Muscle layer of duodenum (tissue), 2 donors: Measurements from ENCODE around the gene RPEL1.
"Not testable (repeated sequence)": the region's sequence is repeated elsewhere in the genome, so short reads cannot be mapped to it uniquely, and the experiment has no call there.

ENCODE experiments used
- H3K27ac ChIP-seq: one replicate; pipeline ENCODE4 v1.7.0; 2013; ENCODE audit warnings: mild to moderate bottlenecking, low read length
- H3K27me3 ChIP-seq: one replicate; pipeline ENCODE4 v1.7.0; 2013; ENCODE audit warnings: low read depth, mild to moderate bottlenecking, control low read depth, low read length
- H3K36me3 ChIP-seq, 2 donors: one replicate each; pipeline ENCODE4 v1.7.0; 2013; ENCODE audit warnings: low read length in 2 of 2, control low read depth in 1 of 2, mild to moderate bottlenecking in 1 of 2; ENCODE audit not compliant: insufficient read depth in 2 of 2, control insufficient read depth in 1 of 2
- H3K4me1 ChIP-seq, 2 donors: one replicate each; pipeline ENCODE4 v1.7.0; 2013; ENCODE audit warnings: low read length in 2 of 2, mild to moderate bottlenecking in 2 of 2, control low read depth in 1 of 2, moderate library complexity in 1 of 2; ENCODE audit not compliant: insufficient read depth in 2 of 2, control insufficient read depth in 1 of 2
- H3K4me3 ChIP-seq, 2 donors: one replicate each; pipeline ENCODE4 v1.7.0; 2013; ENCODE audit warnings: low read length in 2 of 2, low read depth in 1 of 2, mild to moderate bottlenecking in 1 of 2
- H3K9me3 ChIP-seq, 2 donors: one replicate each; pipeline ENCODE4 v1.7.0; 2013; ENCODE audit warnings: low read length in 2 of 2, control low read depth in 1 of 2, mild to moderate bottlenecking in 1 of 2; ENCODE audit not compliant: control insufficient read depth in 1 of 2
- donor health status: healthy.

The RPEL1 gene

GRCh38 chr10:103245587-103245986 lies at the start of gene RPEL1:
Gene RPEL1, plus strand, starts transcription at chr10:103245887. Its CDS starts 110 bp downstream, at chr10:103245997.
- not testable (repeated sequence) for H3K27me3 ChIP-seq, H3K27ac ChIP-seq, H3K36me3 ChIP-seq, H3K4me1 ChIP-seq, H3K4me3 ChIP-seq, H3K9me3 ChIP-seq

DNA sequence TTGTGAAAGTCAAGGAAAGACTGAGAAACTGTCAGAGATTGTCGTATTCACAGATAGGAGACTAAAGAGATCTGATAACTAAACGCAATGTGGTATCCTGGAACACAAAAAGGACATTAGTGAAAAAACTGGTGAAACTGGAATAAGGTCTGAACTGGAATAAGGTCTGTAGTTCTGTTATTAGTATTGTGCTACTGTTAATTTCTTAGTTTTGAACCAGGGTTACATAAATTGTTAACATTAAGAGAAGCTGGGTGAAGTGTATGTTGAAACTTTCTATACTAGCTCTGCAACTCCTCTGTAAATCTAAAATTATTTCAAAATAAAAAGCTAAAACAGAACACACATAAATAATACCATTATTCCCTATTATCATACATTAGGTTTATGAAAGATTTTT lies 49.2 kb upstream of the RPEL1 start:
- Histone ChIP-seq H3K9me3 (no peaks in the 10 kb centered on the region), H3K27me3 (no peaks in the 10 kb centered on the region), H3K4me1 (peaks cover 0 to 12% of the 10 kb centered on the region in 2 donors), H3K36me3 (no peaks in the 10 kb centered on the region), H3K27ac (peak overlapping the region; percentile 43), H3K4me3 (no peak overlapping the region)

GRCh38 chr10:103197174-103197573 lies 48.5 kb upstream of the RPEL1 start:
- H3K27me3 ChIP-seq, result no peaks in the 10 kb centered on the region
- no peaks in the 10 kb centered on the region for H3K36me3 ChIP-seq
- H3K4me3 ChIP-seq, result no peak overlapping the region
- no peaks in the 10 kb centered on the region for H3K9me3 ChIP-seq
- peaks cover 0 to 7% of the 10 kb centered on the region in 2 donors for H3K4me1 ChIP-seq
- H3K27ac ChIP-seq, result peak overlapping the region; percentile 43

DNA sequence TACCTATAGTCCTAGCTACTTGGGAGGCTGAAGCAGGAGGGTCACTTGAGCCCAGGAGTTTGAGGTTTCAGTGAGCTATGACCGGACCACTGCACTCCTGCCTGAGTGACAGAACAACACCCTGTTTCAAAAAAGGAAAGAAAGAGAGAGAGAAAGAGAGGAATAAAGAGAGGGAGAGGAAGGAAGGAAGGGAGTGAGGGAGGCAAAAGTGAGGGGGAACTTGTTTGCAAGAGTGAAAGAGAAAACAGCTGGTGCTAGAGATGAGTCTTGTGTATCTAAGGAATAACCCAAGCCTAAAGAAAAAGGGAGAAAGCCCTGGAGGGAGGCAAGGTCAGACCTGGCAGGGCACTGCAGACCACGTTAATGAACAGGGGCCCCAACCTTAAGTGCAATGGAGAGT lies 47.8 kb upstream of the RPEL1 start:
- Histone ChIP-seq H3K36me3 (no peaks in the 10 kb centered on the region), H3K9me3 (no peaks in the 10 kb centered on the region), H3K27ac (peak overlapping the region; percentile 5), H3K4me1 (peaks cover 0 to 7% of the 10 kb centered on the region in 2 donors), H3K27me3 (no peaks in the 10 kb centered on the region), H3K4me3 (no peak overlapping the region)

GRCh38 chr10:103198648-103199047 lies 47.0 kb upstream of the RPEL1 start:
- Histone ChIP-seq H3K4me1 (peaks cover 0 to 2% of the 10 kb centered on the region in 2 donors), H3K27me3 (no peaks in the 10 kb centered on the region), H3K27ac (no peak overlapping the region), H3K9me3 (no peaks in the 10 kb centered on the region), H3K4me3 (no peak overlapping the region), H3K36me3 (no peaks in the 10 kb centered on the region)

- H3K27me3 ChIP-seq, result no peaks in the 10 kb centered on the region
- no peaks in the 10 kb centered on the region for H3K4me1 ChIP-seq
- no peak overlapping the region for H3K27ac ChIP-seq
- H3K9me3 ChIP-seq, result no peaks in the 10 kb centered on the region
- no peak overlapping the region for H3K4me3 ChIP-seq
- H3K36me3 ChIP-seq, result no peaks in the 10 kb centered on the region
Measured at GRCh38 chr10:103199488-103199887, 46.2 kb upstream of the RPEL1 start.

DNA sequence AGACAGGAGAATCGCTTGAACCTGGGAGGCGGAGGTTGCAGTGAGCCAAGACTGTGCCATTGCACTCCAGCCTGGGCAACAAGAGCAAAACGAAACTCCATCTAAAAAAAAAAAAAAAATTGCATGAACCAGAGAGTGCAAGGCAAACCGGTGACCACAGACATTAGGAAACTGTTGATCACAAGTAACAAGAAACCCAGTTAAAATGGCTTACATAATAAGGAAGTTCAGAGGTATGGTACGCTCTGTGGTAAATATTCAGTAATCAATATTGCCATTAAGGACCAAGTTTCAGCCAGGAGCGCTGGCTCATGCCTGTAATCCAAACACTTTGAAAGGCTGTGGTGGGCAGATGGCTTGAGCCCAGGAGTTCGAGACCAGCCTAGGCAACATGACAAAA lies 43.4 kb upstream of the RPEL1 start:
- no peaks in the 10 kb centered on the region for H3K9me3 ChIP-seq
- no peak overlapping the region for H3K4me3 ChIP-seq
- H3K27ac ChIP-seq, result no peak overlapping the region
- H3K36me3 ChIP-seq, result no peaks in the 10 kb centered on the region
- no peaks in the 10 kb centered on the region for H3K27me3 ChIP-seq
- no peaks in the 10 kb centered on the region for H3K4me1 ChIP-seq

- Histone ChIP-seq H3K27me3 (no peaks in the 10 kb centered on the region), H3K36me3 (no peaks in the 10 kb centered on the region), H3K9me3 (no peaks in the 10 kb centered on the region), H3K4me3 (no peak overlapping the region), H3K4me1 (no peaks in the 10 kb centered on the region), H3K27ac (no peak overlapping the region)
Measured at GRCh38 chr10:103203466-103203865, 42.2 kb upstream of the RPEL1 start.

DNA sequence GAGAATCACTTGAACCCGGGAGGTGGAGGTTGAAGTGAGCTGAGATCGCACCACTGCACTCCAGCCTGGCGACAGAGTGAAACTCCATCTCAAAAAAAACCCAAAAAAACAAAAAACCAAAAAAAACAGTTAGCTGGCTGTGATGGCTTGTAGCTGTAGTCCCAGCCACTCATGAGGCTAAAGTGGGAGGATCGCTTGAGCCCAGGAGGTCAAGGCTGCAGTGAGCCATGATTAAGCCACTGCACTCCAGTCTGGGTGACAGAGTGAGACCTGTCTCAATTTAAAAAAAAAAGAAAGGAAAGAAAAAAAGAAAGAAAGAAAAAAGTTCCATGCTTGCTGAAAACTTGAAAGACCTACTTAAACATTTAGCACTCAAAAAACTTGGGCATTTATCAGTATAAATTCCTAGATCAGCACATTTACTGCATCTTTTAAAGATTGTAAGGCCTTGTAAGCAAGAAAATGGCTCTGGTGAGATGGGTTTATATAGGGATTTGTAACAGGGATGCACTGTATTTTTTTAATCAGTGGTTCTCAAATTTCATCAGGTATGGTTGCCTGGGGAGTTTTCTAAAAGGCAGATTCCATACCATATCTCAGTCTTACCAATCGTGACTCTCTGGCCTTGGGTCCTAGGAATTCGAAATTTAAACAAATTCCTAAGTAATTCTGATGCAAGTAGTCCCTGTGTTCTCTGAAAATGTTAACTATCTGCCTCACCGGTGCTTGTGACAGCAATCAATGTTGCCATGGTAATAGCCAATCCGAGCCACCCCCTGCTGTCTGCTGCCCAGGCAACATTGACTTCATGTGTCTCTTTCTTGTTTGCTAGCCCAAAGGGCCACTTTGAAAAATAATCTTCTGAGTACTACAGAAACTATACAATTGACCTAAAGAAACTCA lies 41.1 kb upstream of the RPEL1 start:
- no peak overlapping the region for H3K4me3 ChIP-seq
- H3K27ac ChIP-seq, result no peak overlapping the region
- no peaks in the 10 kb centered on the region for H3K36me3 ChIP-seq
- H3K4me1 ChIP-seq, result no peaks in the 10 kb centered on the region
- no peaks in the 10 kb centered on the region for H3K27me3 ChIP-seq
- no peaks in the 10 kb centered on the region for H3K9me3 ChIP-seq

DNA sequence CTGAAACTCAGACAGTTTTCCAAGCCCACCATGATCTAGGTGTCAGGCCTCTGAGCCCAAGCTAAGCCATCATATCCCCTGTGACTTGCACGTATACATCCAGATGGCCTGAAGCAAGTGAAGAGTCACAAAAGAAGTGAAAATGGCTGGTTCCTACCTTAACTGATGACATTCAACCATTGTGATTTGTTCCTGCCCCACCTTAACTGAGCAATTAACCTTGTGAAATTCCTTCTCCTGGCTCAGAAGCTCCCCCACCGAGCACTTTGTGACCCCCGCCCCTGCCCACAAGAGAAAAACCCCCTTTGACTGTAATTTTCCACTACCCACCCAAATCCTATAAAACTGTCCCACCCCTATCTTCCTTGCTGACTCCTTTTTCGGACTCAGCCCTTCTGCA lies 40.3 kb upstream of the RPEL1 start:
- not testable (repeated sequence) for H3K4me3 ChIP-seq, H3K36me3 ChIP-seq, H3K9me3 ChIP-seq, H3K4me1 ChIP-seq, H3K27ac ChIP-seq, H3K27me3 ChIP-seq

DNA sequence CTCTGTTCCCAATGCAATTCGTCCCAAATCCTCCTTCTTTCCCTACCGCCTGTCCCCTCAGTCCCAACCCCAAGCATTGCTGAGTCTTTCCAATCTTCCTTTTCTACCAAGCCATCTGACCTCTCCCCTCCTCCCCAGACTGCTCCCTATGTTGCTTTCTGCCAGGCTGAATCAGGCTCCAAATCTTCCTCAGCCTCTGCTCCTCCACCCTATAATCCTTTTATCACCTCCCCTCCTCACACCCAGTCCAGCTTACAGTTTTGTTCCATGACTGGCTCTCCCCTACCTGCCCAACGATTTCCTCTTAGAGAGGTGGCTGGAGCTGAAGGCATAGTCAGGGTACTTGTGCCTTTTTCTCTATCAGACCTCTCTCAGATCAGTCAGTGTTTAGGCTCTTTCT lies 39.0 kb upstream of the RPEL1 start:
- H3K36me3 ChIP-seq, H3K4me3 ChIP-seq, H3K9me3 ChIP-seq, H3K27me3 ChIP-seq, H3K4me1 ChIP-seq, H3K27ac ChIP-seq: not testable (repeated sequence)

GRCh38 chr10:103207141-103207540 lies 38.5 kb upstream of the RPEL1 start:
- Histone ChIP-seq H3K36me3 (no peaks in the 10 kb centered on the region), H3K4me3 (no peak overlapping the region), H3K4me1 (no peaks in the 10 kb centered on the region), H3K27me3 (no peaks in the 10 kb centered on the region), H3K27ac (no peak overlapping the region), H3K9me3 (peaks cover 0 to 5% of the 10 kb centered on the region in 2 donors)
